Erythroblast (primary cell): ENCODE measurements around the gene EFEMP2.

Experiments used
- DNase-seq, 2 experiments: peaks; one replicate each; lab custom pipeline; 2025; lab: John Stamatoyannopoulos, UW
- GATA1 ChIP-seq: IDR thresholded peaks from 2 replicates; pipeline ENCODE4 v1.6.1; 2011; ENCODE audit warnings: low read depth, mild to moderate bottlenecking, control low read depth, low read length, moderate library complexity
- POLR2A ChIP-seq: IDR thresholded peaks from 2 replicates; pipeline ENCODE4 v1.6.1; 2011; ENCODE audit warnings: mild to moderate bottlenecking, low read length

Gene EFEMP2

GRCh38 chr11:65870307-65870658 lies 2.3 kb downstream of the EFEMP2 start:
- TF ChIP-seq GATA1 (no peak), POLR2A (no peak)
- no peak for DNase-seq

- DNase-seq = no peak
- TF ChIP-seq POLR2A (peak; percentile 5), GATA1 (no peak)
These were observed 2.8 kb downstream of the EFEMP2 start for GRCh38 chr11:65869643-65870306.

DNA sequence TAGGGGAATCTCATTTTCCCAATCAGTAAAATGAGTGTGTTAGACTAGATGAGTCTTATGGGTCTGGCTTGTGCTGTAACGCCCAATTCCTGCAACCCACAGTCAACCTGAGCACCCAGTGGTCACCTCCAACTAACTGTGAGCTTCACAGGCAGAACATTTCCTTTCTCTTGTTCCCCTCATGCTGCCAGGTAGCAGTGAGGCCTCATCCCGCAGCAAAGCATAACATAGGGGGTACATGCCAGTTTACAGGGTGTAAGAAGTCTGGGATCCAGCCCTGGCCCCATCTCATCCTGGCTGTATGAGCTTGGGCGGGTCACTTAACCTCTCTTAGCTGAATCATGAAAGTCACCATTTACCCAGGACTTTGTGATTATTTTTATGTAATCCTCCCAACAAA lies 3.7 kb downstream of the EFEMP2 start:
- no peak for DNase-seq
- TF ChIP-seq GATA1 (no peak), POLR2A (no peak)

DNA sequence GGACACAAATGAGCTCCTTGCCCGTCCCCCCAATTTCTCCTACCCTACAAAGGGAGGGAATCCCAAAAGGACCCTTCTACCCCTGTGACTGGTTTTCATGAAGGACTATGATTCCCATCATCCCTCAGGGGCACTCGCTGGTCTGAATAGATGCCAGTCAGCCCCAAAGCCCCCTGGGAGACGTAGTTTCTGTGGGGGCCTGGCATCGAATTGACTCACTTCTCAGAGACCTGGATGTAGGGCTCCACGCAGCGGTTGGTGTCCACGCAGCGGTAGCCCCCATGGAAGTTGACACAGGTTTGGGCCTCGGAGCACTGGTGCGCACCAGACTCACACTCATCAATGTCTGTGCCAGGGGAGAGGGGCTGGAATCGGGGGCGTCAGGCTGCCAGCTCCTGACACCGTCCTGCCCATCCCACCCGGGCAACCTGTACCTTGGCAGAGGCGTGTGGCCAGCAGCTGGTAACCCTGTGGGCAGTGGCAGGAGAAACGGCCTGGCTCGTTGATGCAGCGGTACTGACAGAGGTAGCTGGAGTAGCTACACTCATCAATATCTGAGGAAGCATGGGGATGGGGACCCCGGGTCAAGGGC lies 4.4 kb downstream of the EFEMP2 start:
- DNase-seq = no peak
- TF ChIP-seq GATA1 (no peak), POLR2A (peak; percentile 34)

- DNase-seq = no peak
- TF ChIP-seq GATA1 (no peak), POLR2A (no peak)
These were observed 5.1 kb downstream of the EFEMP2 start for GRCh38 chr11:65867284-65868071.

DNA sequence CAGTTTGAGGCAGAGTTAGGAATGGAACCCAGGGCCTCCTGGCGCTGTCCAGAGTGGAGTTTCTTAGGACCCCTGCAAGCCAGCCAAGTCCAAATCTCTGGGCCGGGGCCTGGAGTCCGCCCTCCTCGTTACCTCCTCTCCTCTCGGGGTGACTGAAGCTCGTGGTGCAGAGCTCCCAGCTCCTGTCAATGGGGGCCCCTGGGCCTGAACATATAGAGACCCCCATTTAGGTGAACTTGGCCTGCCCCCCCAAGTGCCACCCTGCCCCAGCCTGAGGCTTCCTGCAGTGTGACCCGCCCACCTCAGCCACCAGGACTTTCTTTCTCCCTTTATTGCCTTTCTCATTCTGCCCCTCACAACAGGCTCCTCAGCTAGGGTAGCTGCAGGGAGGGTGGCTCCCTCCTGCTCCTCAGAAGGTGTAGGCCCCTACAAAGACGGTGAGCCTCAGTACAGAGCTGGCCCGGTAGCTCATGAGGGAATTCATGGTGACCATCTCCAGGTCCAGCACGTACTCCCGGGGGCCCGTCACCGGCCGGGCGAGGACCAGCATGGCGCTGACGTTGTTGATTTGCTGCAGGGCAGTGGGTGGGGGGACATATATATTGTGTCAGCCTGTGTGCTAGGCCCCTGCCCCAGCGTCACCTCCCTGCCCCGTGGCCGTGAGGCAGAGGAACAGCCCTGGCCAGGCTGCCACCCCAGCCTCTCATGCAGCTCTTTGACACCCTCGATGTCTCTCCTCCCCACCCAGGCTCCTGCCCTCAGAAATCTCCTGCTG lies 5.9 kb downstream of the EFEMP2 start:
- DNase-seq = no peak
- TF ChIP-seq POLR2A = no peak

DNA sequence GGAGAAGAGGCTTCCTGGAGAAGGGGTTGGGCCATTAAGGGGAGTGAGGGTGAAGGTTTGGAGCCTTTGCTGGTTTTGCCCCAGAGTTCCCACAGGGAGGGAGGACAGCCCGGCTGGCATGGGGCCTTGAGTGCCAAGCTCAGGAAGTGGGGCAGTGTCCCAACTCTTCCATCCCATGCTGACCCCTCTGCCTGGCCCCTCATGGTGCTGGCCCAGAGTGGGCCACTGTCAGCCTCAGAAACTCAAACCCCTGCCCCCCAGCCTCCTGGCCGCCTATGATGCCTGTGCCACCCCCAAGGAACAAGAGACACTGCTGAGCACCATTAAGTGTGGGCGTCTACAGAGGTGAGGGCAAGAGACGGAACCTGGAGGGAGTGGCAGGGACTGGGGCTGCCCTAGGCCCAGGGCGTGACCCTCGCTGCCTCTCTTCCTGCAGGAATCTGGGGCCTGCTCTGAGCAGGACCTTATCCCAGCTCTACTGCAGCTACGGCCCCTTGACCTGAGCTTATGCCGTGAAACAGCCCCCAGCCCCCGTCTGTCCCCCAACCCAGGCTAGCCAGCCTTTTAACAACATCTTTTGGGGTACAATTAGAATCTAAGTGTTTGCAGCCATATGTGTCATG lies 6.9 kb downstream of the EFEMP2 start:
- TF ChIP-seq GATA1 = no peak
- TF ChIP-seq POLR2A = no peak
- DNase-seq = no peak

GRCh38 chr11:65864706-65865471 lies 7.7 kb downstream of the EFEMP2 start:
- DNase-seq = no peak
- TF ChIP-seq GATA1 (no peak), POLR2A (no peak)

DNA sequence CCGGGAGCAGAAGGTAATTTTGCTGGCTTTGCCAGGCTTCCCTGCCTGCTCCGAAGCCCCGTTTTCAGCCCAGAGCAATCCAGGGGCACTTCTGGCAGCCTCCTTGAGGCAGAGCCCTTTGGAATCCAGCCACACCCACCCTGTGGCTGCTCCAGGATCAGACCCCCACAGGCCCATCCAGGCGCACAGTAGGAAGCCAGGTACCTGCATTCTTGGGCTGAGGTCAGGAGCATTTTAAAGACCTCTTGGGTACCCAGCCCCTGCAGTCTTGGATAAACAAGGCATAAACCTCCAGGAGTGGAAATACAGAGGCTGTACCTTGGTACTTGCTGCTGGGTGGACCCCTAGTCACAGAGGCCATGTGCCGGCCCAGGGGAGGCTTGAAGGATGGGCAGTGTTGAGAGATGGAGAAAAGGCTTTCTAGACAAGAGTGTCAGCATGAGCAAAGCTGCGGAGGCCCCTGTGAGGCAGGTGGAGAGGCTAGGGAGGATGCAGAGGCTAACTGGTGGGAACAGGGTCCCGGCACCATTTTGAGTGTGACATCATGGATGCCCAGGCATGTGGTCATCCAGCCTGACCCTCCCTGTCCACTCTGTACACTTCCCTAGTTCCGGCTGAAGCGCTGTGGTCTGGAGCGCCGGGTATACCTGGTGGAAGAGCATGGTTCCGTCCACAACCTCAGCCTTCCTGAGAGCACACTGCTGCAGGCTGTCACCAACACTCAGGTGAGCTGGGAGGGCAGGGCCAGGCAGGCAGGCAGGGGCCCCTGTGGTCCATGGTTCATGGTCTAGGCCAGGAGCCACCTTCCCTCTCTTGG lies 8.5 kb downstream of the EFEMP2 start:
- no peak for DNase-seq
- TF ChIP-seq POLR2A (peak; percentile 27), GATA1 (no peak)

GRCh38 chr11:65862941-65863888 lies 9.4 kb downstream of the EFEMP2 start:
- TF ChIP-seq POLR2A (no peak), GATA1 (no peak)
- DNase-seq = no peak

DNA sequence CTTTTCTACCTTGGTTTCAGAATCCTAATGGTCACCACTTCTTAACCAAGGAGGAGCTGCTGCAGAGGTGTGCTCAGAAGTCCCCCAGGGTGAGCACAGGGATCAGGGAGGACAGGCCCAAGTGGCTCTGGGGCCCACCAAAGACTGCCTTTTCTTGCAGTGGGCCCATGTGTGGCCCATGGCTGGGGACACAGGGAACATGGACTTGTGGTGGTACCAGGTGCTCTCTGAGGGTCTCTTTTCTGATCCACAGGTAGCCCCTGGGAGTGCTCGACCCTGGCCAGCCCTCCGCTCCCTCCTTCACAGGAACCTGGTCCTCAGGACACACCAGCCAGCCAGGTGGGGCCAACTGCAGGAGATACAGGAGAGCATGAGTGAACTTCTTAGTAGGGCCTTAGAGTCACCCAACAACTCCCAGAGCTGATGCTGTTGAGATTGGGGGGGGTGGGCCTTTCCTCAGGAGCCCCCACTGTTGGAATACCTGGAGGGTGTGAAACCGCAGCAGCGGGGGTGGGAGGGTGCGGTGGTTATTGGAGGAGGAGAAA lies 10.3 kb downstream of the EFEMP2 start:
- TF ChIP-seq GATA1 (no peak), POLR2A (no peak)
- no peak for DNase-seq
